DOHH2 (cell line): Measurements from ENCODE around the gene EML3.

Experiments
- H3F3A ChIP-seq: fragments of 200-600 bp; sonication (generic), shearing (Covaris generic); 2 replicates; pipeline ENCODE4 v1.6.0; 2016; ENCODE audit warnings: antibody characterized with exemption, mild to moderate bottlenecking; ENCODE audit not compliant: control insufficient read depth, insufficient read depth
- H3K27ac ChIP-seq: fragments of 200-600 bp; sonication (generic); 2 replicates; pipeline ENCODE4 v1.5.1; 2014; ENCODE audit warnings: low read depth, mild to moderate bottlenecking, low read length, moderate library complexity
- H3K27me3 ChIP-seq: fragments of 200-600 bp; sonication (generic); 2 replicates; pipeline ENCODE4 v1.6.1; 2014; ENCODE audit warnings: mild to moderate bottlenecking, low read length, mixed read lengths; ENCODE audit not compliant: control insufficient read depth
- H3K36me3 ChIP-seq: fragments of 200-600 bp; sonication (generic); 2 replicates; pipeline ENCODE4 v1.6.1; 2014; ENCODE audit warnings: mild to moderate bottlenecking, low read length, moderate library complexity, mixed read lengths; ENCODE audit not compliant: control insufficient read depth
- H3K4me1 ChIP-seq: fragments of 200-600 bp; sonication (generic); 2 replicates; pipeline ENCODE4 v1.6.1; 2014; ENCODE audit warnings: mild to moderate bottlenecking, low read length, mixed read lengths; ENCODE audit not compliant: control insufficient read depth
- H3K4me2 ChIP-seq: fragments of 200-600 bp; sonication (generic); 2 replicates; pipeline ENCODE4 v1.6.0; 2014; ENCODE audit warnings: mild to moderate bottlenecking, low read length, moderate library complexity
- H3K4me3 ChIP-seq: fragments of 200-600 bp; sonication (generic); 2 replicates; pipeline ENCODE4 v1.5.1; 2014; ENCODE audit warnings: mild to moderate bottlenecking, low read length, mixed read lengths
- H3K79me2 ChIP-seq: fragments of 200-600 bp; sonication (generic); 2 replicates; pipeline ENCODE4 v1.6.1; 2014; ENCODE audit warnings: mild to moderate bottlenecking, low read length, mixed read lengths; ENCODE audit not compliant: control insufficient read depth
- H3K9me2 ChIP-seq: fragments of 200-600 bp; sonication (generic); replicated peaks from 2 replicates; pipeline ENCODE4 v1.6.1; 2014; ENCODE audit warnings: mild to moderate bottlenecking, low read length, mixed read lengths; ENCODE audit not compliant: control insufficient read depth
- H3K9me3 ChIP-seq: fragments of 200-600 bp; sonication (generic); 2 replicates; pipeline ENCODE4 v1.6.1; 2014; ENCODE audit warnings: antibody characterized with exemption, low read length, mixed read lengths; ENCODE audit not compliant: control insufficient read depth, insufficient read depth
- H4K20me1 ChIP-seq: fragments of 200-600 bp; sonication (generic); 2 replicates; pipeline ENCODE4 v1.6.0; 2014; ENCODE audit warnings: low read depth, mild to moderate bottlenecking, antibody characterized with exemption, low read length, moderate library complexity; ENCODE audit not compliant: control insufficient read depth, insufficient read depth
- CTCF ChIP-seq: fragments of 200-600 bp; sonication (generic); IDR thresholded peaks from one replicate; pipeline ENCODE4 v1.5.1; 2014; ENCODE audit warnings: antibody characterized with exemption, mild to moderate bottlenecking, low read depth, low read length; ENCODE audit not compliant: poor library complexity, severe bottlenecking
- EZH2phosphoT487 ChIP-seq: fragments of 200-600 bp; sonication (generic); IDR thresholded peaks from 2 replicates; pipeline ENCODE4 v1.6.1; 2017; ENCODE audit warnings: borderline replicate concordance, mild to moderate bottlenecking, antibody characterized with exemption, low read length, moderate library complexity, mixed read lengths

Gene EML3

DNA sequence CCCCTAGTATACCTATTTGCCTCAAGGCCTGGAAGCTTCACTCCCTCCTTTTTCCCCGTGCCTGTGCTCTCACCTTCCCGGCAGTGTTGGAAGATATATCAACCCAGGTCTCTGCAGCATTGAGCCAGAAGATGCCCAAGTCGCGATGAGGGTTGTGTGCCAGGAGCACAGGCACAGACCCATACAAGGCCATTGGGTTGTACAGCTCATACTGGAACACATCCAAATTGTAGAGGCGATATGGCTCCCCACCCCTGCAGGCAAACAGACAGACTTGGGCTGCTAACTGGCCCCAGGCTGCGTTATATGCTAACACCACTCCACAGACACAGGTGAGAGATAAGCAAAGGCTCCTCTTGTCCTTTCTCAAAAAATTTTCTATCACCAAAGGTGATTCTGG is 19.9 kb upstream of the EML3 start:
- H3K27me3 ChIP-seq: no peaks in the 10 kb centered on the region
- H3F3A ChIP-seq: no peaks in the 10 kb centered on the region
- no peak overlapping the region for H3K4me3 ChIP-seq
- no peak overlapping the region for H3K4me2 ChIP-seq
- no peaks in the 10 kb centered on the region for H4K20me1 ChIP-seq
- H3K36me3 ChIP-seq: peaks cover 89% of the 10 kb centered on the region
- no peak overlapping the region for H3K27ac ChIP-seq
- H3K4me1 ChIP-seq: no peaks in the 10 kb centered on the region
- peaks cover 4% of the 10 kb centered on the region; the same call in 1 of the 2 replicates for H3K79me2 ChIP-seq
- TF ChIP-seq EZH2phosphoT487 (no peak), CTCF (no peak)
- no peaks in the 10 kb centered on the region for H3K9me3 ChIP-seq
- H3K9me2 ChIP-seq: no peaks in the 10 kb centered on the region

GRCh38 chr11:62627713-62628112 is 15.1 kb upstream of the EML3 start:
- Histone ChIP-seq H3F3A (peaks cover 16% of the 10 kb centered on the region), H3K36me3 (peaks cover 76% of the 10 kb centered on the region)

DNA sequence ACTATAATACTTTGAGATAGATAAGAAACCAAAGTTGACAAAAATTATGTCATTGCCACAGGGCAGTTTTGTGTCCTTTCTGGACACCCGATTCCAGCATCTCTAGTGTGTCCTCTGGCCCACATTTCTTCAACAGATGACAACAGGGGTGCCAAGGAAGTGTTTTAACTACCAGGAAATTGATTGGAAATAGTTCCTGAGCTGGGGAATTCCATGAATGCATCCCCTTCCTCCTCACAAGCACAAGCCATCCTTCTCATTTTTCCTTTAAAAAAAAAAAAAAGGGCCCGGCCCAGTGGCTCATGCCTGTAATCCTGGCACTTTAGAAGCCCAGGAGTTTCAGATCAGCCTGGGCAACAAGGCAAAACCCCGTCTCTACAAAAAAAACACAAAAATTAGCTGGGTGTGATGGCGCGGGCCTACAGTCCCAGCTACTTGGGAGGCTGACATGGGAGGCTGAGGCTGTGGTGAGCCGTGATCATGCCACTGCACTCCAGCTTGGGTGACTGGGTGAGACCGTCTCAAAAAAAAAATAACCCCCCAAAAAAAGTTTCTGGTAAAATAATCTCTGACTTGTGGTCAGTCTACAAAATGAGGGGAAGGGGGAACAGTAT is 10.0 kb upstream of the EML3 start:
- Histone ChIP-seq H3K4me3 (no peak overlapping the region), H3K4me1 (peaks cover 17% of the 10 kb centered on the region), H3K79me2 (peaks cover 26% of the 10 kb centered on the region)

More at GRCh38 chr11:62627713-62628112, 15.1 kb upstream of the EML3 start:
- no peaks in the 10 kb centered on the region for H3K4me1 ChIP-seq
- no peaks in the 10 kb centered on the region for H3K27me3 ChIP-seq
- H4K20me1 ChIP-seq: no peaks in the 10 kb centered on the region
- H3K9me3 ChIP-seq: no peaks in the 10 kb centered on the region
- H3K4me2 ChIP-seq: no peak overlapping the region
- H3K27ac ChIP-seq: no peak overlapping the region
- H3K9me2 ChIP-seq: no peaks in the 10 kb centered on the region
- no peak for TF ChIP-seq CTCF
- TF ChIP-seq EZH2phosphoT487: no peak
- H3K79me2 ChIP-seq: no peaks in the 10 kb centered on the region
- no peak overlapping the region for H3K4me3 ChIP-seq

More for the DNA sequence above, 10.0 kb upstream of the EML3 start:
- Histone ChIP-seq H3K27ac (peak overlapping the region; percentile 87), H3F3A (peaks cover 35% of the 10 kb centered on the region), H3K9me2 (no peaks in the 10 kb centered on the region), H3K36me3 (peaks cover 52% of the 10 kb centered on the region), H3K4me2 (peak overlapping the region; percentile 91; the same call in 1 of the 2 replicates), H3K9me3 (no peaks in the 10 kb centered on the region), H4K20me1 (no peaks in the 10 kb centered on the region), H3K27me3 (no peaks in the 10 kb centered on the region)
- TF ChIP-seq EZH2phosphoT487: no peak
- no peak for TF ChIP-seq CTCF
